Karpas-422 (cell line): ENCODE results near the gene ACAP1. TPM values are rescaled to one million over a fixed set of nuclear protein-coding genes. Genes with fewer than 3 reads are reported as not detected.
"Not testable (repeated sequence)": the region's sequence is repeated elsewhere in the genome, so short reads cannot be mapped to it uniquely, and the experiment has no call there.

Source experiments
- DNase-seq: peaks from one replicate; pipeline ENCODE4 v3.0.0-alpha.2; 2015
- H2AFZ ChIP-seq: fragments of 200-600 bp; sonication (generic); 2 replicates; pipeline ENCODE4 v1.6.1; 2014; ENCODE audit warnings: antibody characterized with exemption, low read length, mixed read lengths
- H3K27ac ChIP-seq: fragments of 200-600 bp; sonication (generic); 2 replicates; pipeline ENCODE4 v1.5.1; 2014; ENCODE audit warnings: mild to moderate bottlenecking, low read length, moderate library complexity
- H3K27me3 ChIP-seq: fragments of 200-600 bp; sonication (generic); 2 replicates; pipeline ENCODE4 v1.6.1; 2014; ENCODE audit warnings: low read length, mixed read lengths
- H3K36me3 ChIP-seq: fragments of 200-600 bp; sonication (generic); 2 replicates; pipeline ENCODE4 v1.6.1; 2014; ENCODE audit warnings: low read length, mixed read lengths; ENCODE audit not compliant: insufficient read depth
- H3K4me1 ChIP-seq: fragments of 200-600 bp; sonication (generic); 2 replicates; pipeline ENCODE4 v1.6.1; 2014; ENCODE audit warnings: mild to moderate bottlenecking, low read length, mixed read lengths
- H3K4me2 ChIP-seq: fragments of 200-600 bp; sonication (generic); 2 replicates; pipeline ENCODE4 v1.6.1; 2014; ENCODE audit warnings: low read length, low read depth, mild to moderate bottlenecking; ENCODE audit not compliant: poor library complexity, severe bottlenecking
- H3K4me3 ChIP-seq: fragments of 200-600 bp; sonication (generic); 2 replicates; pipeline ENCODE4 v1.5.1; 2014; ENCODE audit warnings: mild to moderate bottlenecking, antibody characterized with exemption, low read length, mixed read lengths
- H3K79me2 ChIP-seq: fragments of 200-600 bp; sonication (generic); 2 replicates; pipeline ENCODE4 v1.6.1; 2014; ENCODE audit warnings: mild to moderate bottlenecking, low read length, mixed read lengths
- H3K9ac ChIP-seq: fragments of 200-600 bp; sonication (generic); 2 replicates; pipeline ENCODE4 v1.6.0; 2014; ENCODE audit warnings: low read length
- H3K9me2 ChIP-seq: fragments of 200-600 bp; sonication (generic), shearing (Covaris generic); replicated peaks from 2 replicates; pipeline ENCODE4 v1.6.0; 2014; ENCODE audit warnings: mild to moderate bottlenecking, low read length, moderate library complexity; ENCODE audit not compliant: insufficient read depth
- H3K9me3 ChIP-seq: fragments of 300-700, 200-600 bp; sonication (generic); 2 replicates; pipeline ENCODE4 v1.6.1; 2014; ENCODE audit warnings: low read length, mixed read lengths
- H4K20me1 ChIP-seq: fragments of 200-600 bp; sonication (generic); 2 replicates; pipeline ENCODE4 v1.6.1; 2014; ENCODE audit warnings: mild to moderate bottlenecking, antibody characterized with exemption, low read length, low read depth; ENCODE audit not compliant: insufficient read depth
- total RNA-seq: library from RNA; depleted of rRNA; stranded (reverse); fragments of >200 nt; shearing (Covaris generic); gene quantifications from 2 replicates; pipeline ENCODE4 v1.2.3, GENCODE V29; 2014; ENCODE audit warnings: low replicate concordance

ACAP1 gene
- total RNA-seq, 1 experiment from 2014 or later: 51.0 TPM

- Histone ChIP-seq H4K20me1 (no peaks in the 10 kb centered on the region), H3K9ac (no peak overlapping the region), H3K27ac (no peak overlapping the region), H3K27me3 (no peaks in the 10 kb centered on the region), H3K4me2 (no peak overlapping the region), H3K4me3 (no peak overlapping the region), H2AFZ (no peak overlapping the region), H3K9me3 (no peaks in the 10 kb centered on the region), H3K79me2 (no peaks in the 10 kb centered on the region), H3K9me2 (no peaks in the 10 kb centered on the region), H3K36me3 (no peaks in the 10 kb centered on the region), H3K4me1 (no peaks in the 10 kb centered on the region)
- DNase-seq: no peak
Observed at GRCh38 chr17:7361906-7362305, 25.6 kb downstream of the ACAP1 start.

GRCh38 chr17:7363311-7363710, 27.0 kb downstream of the ACAP1 start:
- no peaks in the 10 kb centered on the region for H3K9me3 ChIP-seq
- no peaks in the 10 kb centered on the region for H3K36me3 ChIP-seq
- no peak for DNase-seq
- H3K27me3 ChIP-seq: no peaks in the 10 kb centered on the region
- no peak overlapping the region for H3K27ac ChIP-seq
- no peak overlapping the region for H3K9ac ChIP-seq
- H3K4me3 ChIP-seq: no peak overlapping the region
- H4K20me1 ChIP-seq: no peaks in the 10 kb centered on the region
- H3K4me1 ChIP-seq: no peaks in the 10 kb centered on the region
- no peak overlapping the region for H3K4me2 ChIP-seq
- H3K9me2 ChIP-seq: no peaks in the 10 kb centered on the region
- H2AFZ ChIP-seq: no peak overlapping the region
- no peaks in the 10 kb centered on the region for H3K79me2 ChIP-seq

GRCh38 chr17:7365963-7366362, 29.6 kb downstream of the ACAP1 start:
- H3K4me1 ChIP-seq, H3K9ac ChIP-seq, H3K9me3 ChIP-seq, H3K4me3 ChIP-seq, H3K9me2 ChIP-seq, H3K27me3 ChIP-seq, DNase-seq, H3K27ac ChIP-seq, H2AFZ ChIP-seq, H3K36me3 ChIP-seq, H3K4me2 ChIP-seq, H3K79me2 ChIP-seq, H4K20me1 ChIP-seq: not testable (repeated sequence)

DNA sequence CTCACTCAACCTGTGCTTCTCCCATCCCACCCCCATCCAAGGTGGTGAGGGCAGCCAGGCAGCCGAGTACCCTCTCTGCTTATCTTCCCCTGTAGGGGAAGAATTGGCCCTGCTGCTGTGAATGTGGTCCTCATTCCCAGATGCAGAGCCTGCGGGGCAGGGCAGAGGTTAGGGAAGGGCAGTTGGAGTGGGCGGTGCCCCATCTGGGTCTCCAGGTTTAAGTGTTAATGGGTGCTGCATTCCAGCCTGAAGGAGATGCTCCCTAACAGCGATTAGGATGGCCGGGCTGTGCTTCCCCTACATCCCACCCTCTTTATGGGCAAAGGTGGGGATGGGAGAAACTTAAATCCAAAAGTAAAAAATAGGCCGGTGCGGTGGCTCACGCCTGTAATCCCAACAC, 30.8 kb downstream of the ACAP1 start:
- H3K79me2 ChIP-seq: no peaks in the 10 kb centered on the region
- no peak for DNase-seq
- H3K4me1 ChIP-seq: no peaks in the 10 kb centered on the region

GRCh38 chr17:7367918-7368598, 31.7 kb downstream of the ACAP1 start:
- no peaks in the 10 kb centered on the region for H3K9me3 ChIP-seq
- no peak overlapping the region for H3K4me3 ChIP-seq
- no peak for DNase-seq
- H3K9ac ChIP-seq: no peak overlapping the region
- H4K20me1 ChIP-seq: no peaks in the 10 kb centered on the region
- H3K9me2 ChIP-seq: no peaks in the 10 kb centered on the region
- no peaks in the 10 kb centered on the region for H3K79me2 ChIP-seq
- no peaks in the 10 kb centered on the region for H3K27me3 ChIP-seq
- H3K4me1 ChIP-seq: no peaks in the 10 kb centered on the region
- H2AFZ ChIP-seq: no peak overlapping the region
- no peak overlapping the region for H3K4me2 ChIP-seq
- no peak overlapping the region for H3K27ac ChIP-seq
- H3K36me3 ChIP-seq: no peaks in the 10 kb centered on the region

More for the DNA sequence above, 30.8 kb downstream of the ACAP1 start:
- Histone ChIP-seq H3K27me3 (no peaks in the 10 kb centered on the region), H3K27ac (no peak overlapping the region), H2AFZ (no peak overlapping the region), H3K36me3 (no peaks in the 10 kb centered on the region), H3K9me3 (no peaks in the 10 kb centered on the region), H3K4me3 (no peak overlapping the region), H3K9me2 (no peaks in the 10 kb centered on the region), H4K20me1 (no peaks in the 10 kb centered on the region), H3K9ac (no peak overlapping the region), H3K4me2 (no peak overlapping the region)

DNA sequence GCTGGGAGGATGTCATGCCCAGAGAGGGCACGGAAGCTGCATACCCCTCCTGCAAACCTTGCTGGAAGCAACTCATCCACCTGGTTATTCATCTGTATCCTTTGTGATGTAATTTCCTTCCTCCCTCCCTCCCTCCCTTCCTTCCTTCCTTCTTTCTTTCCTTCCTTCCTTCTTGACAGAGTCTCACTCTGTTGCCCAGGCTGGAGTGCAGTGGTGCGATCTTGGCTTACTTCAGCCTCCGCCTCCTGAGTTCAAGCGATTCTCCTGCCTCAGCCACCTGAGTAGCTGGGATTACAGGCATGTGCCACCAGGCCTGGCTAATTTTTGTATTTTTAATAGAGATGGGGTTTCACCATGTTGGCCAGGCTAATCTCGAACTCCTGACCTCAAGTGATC, 32.3 kb downstream of the ACAP1 start:
- not testable (repeated sequence) for H3K9me3 ChIP-seq, DNase-seq, H3K9me2 ChIP-seq, H3K36me3 ChIP-seq, H4K20me1 ChIP-seq, H3K9ac ChIP-seq, H3K27ac ChIP-seq, H3K27me3 ChIP-seq, H3K79me2 ChIP-seq, H3K4me3 ChIP-seq, H2AFZ ChIP-seq, H3K4me1 ChIP-seq, H3K4me2 ChIP-seq

- no peaks in the 10 kb centered on the region for H3K79me2 ChIP-seq
- H3K27ac ChIP-seq: no peak overlapping the region
- H4K20me1 ChIP-seq: no peaks in the 10 kb centered on the region
Observed at GRCh38 chr17:7369825-7370224, 33.5 kb downstream of the ACAP1 start.

DNA sequence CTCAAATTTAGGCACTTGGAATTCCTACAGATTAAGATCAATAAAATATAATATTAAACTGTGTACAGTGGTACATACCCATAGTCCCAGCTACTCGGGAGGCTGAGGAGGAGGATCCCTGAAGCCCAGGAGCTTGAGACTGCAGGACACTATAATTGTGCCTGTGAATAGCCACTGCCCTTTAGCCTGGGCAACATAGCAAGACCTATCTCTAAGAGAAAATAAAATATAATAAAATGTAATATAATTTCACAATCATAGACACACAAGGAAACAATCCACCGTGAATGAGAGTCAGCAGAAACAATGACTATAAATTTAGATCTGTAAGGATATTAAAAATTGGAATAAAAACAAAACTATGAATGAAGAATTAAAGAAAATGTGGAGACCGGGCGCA, 34.5 kb downstream of the ACAP1 start:
- H3K9me3 ChIP-seq: no peaks in the 10 kb centered on the region
- DNase-seq: no peak
- H2AFZ ChIP-seq: no peak overlapping the region
- H4K20me1 ChIP-seq: no peaks in the 10 kb centered on the region
- no peak overlapping the region for H3K4me2 ChIP-seq
- H3K27me3 ChIP-seq: no peaks in the 10 kb centered on the region
- no peaks in the 10 kb centered on the region for H3K9me2 ChIP-seq
- no peak overlapping the region for H3K27ac ChIP-seq
- H3K4me3 ChIP-seq: no peak overlapping the region
- H3K79me2 ChIP-seq: no peaks in the 10 kb centered on the region
- H3K36me3 ChIP-seq: no peaks in the 10 kb centered on the region
- H3K9ac ChIP-seq: no peak overlapping the region
- H3K4me1 ChIP-seq: no peaks in the 10 kb centered on the region

More at GRCh38 chr17:7369825-7370224, 33.5 kb downstream of the ACAP1 start:
- Histone ChIP-seq H3K4me3 (no peak overlapping the region), H3K27me3 (no peaks in the 10 kb centered on the region), H3K36me3 (no peaks in the 10 kb centered on the region), H3K9me3 (no peaks in the 10 kb centered on the region), H2AFZ (no peak overlapping the region), H3K9ac (no peak overlapping the region), H3K4me2 (no peak overlapping the region), H3K4me1 (no peaks in the 10 kb centered on the region), H3K9me2 (no peaks in the 10 kb centered on the region)
- no peak for DNase-seq
